SK-N-SH (cell line): ENCODE data around the gene MLLT3. TPM values are rescaled to one million over a fixed set of nuclear protein-coding genes. Genes with fewer than 3 reads are reported as not detected.

Source experiments
- CTCF ChIA-PET: fragments of 300-600, 350-600 bp; formaldehyde crosslinking; extraction: SDS; loops from one replicate; lab custom pipeline; 2021; lab: Yijun Ruan, JAX
- POLR2A ChIA-PET: fragments of 350-600 bp; sonication (Branson Sonifier 250); formaldehyde crosslinking; extraction: SDS; loops from one replicate; lab custom pipeline; 2020; ENCODE audit warnings: antibody characterized with exemption, inconsistent platforms; lab: Yijun Ruan, JAX
- DNase-seq: peaks from one replicate; pipeline ENCODE4 v3.0.0; 2012
- H2AFZ ChIP-seq: fragments of 200-600 bp; sonication (generic); 2 replicates; pipeline ENCODE4 v1.8.1; 2016; ENCODE audit warnings: antibody characterized with exemption, mild to moderate bottlenecking, low read depth
- H3F3A ChIP-seq: fragments of 200-600 bp; sonication (generic); replicated peaks from 2 replicates; pipeline ENCODE3; 2016; ENCODE audit warnings: antibody characterized with exemption, mild to moderate bottlenecking; ENCODE audit not compliant: insufficient read depth
- H3K27ac ChIP-seq, 2 experiments: fragments of 200-500 bp in 1 of 2; fragments of 200-600 bp in 1 of 2; sonication (Bioruptor generic) in 1 of 2; sonication (generic), shearing (Covaris generic) in 1 of 2; 2 replicates each; pipeline versions ENCODE4 v1.5.1 to v1.6.1; 2014 to 2016; ENCODE audit warnings: low read depth in 2 of 2, inconsistent platforms in 1 of 2, low read length in 1 of 2, mild to moderate bottlenecking in 1 of 2, mixed read lengths in 1 of 2
- H3K27me3 ChIP-seq: fragments of 200-600 bp; sonication (generic), shearing (Covaris generic); 2 replicates; pipeline ENCODE4 v1.6.1; 2016; ENCODE audit warnings: mixed run types; ENCODE audit not compliant: insufficient read depth
- H3K36me3 ChIP-seq, 2 experiments: fragments of 200-500 bp in 1 of 2; fragments of 200-600 bp in 1 of 2; sonication (Bioruptor generic) in 1 of 2; sonication (generic) in 1 of 2; replicated peaks in 1 of 2; 2 replicates each; pipeline versions ENCODE3 to v1.5.1; 2014 to 2016; ENCODE audit warnings: low read length in 1 of 2, mild to moderate bottlenecking in 1 of 2; ENCODE audit not compliant: insufficient read depth in 2 of 2, control insufficient read depth in 1 of 2
- H3K4me1 ChIP-seq, 2 experiments: fragments of 200-500 bp in 1 of 2; fragments of 200-600 bp in 1 of 2; sonication (Bioruptor generic) in 1 of 2; sonication (generic), shearing (Covaris generic) in 1 of 2; 2 replicates each; pipeline versions ENCODE4 v1.5.1 to v1.6.1; 2014 to 2016; ENCODE audit warnings: low read depth in 1 of 2, low read length in 1 of 2, mixed run types in 1 of 2; ENCODE audit not compliant: insufficient read depth in 2 of 2, control insufficient read depth in 1 of 2
- H3K4me2 ChIP-seq: fragments of 200-600 bp; sonication (generic), shearing (Covaris generic); 2 replicates; pipeline ENCODE4 v1.6.1; 2017; ENCODE audit warnings: mixed run types
- H3K4me3 ChIP-seq, 2 experiments: fragments of 200-500 bp in 1 of 2; fragments of 200-600 bp in 1 of 2; sonication (Bioruptor generic) in 1 of 2; sonication (generic), shearing (Covaris generic) in 1 of 2; 2 replicates each; pipeline versions ENCODE4 v1.5.1 to v1.8.1; 2014 to 2016; ENCODE audit warnings: low read depth in 2 of 2, inconsistent platforms in 1 of 2, low read length in 1 of 2, mild to moderate bottlenecking in 1 of 2, mixed read lengths in 1 of 2, moderate library complexity in 1 of 2
- H3K79me2 ChIP-seq: fragments of 200-600 bp; sonication (generic); 2 replicates; pipeline ENCODE4 v1.8.1; 2017; ENCODE audit warnings: mild to moderate bottlenecking; ENCODE audit not compliant: insufficient read depth
- H3K9ac ChIP-seq: fragments of 200-600 bp; sonication (generic); 2 replicates; pipeline ENCODE4 v1.6.1; 2017; ENCODE audit warnings: mixed run types
- H3K9me2 ChIP-seq: fragments of 200-600 bp; sonication (generic); 2 replicates; pipeline ENCODE4 v1.6.1; 2017; ENCODE audit warnings: mixed run types
- H3K9me3 ChIP-seq: fragments of 200-600 bp; sonication (generic); 2 replicates; pipeline ENCODE4 v1.6.1; 2017; ENCODE audit warnings: mixed run types, mild to moderate bottlenecking, moderate library complexity
- H4K20me1 ChIP-seq: fragments of 200-600 bp; sonication (generic); 2 replicates; pipeline ENCODE4 v1.6.1; 2017; ENCODE audit warnings: mild to moderate bottlenecking, mixed run types; ENCODE audit not compliant: insufficient read depth
- ELF1 ChIP-seq: IDR thresholded peaks from 2 replicates; pipeline ENCODE4 v1.4.0; 2012
- FOXM1 ChIP-seq: IDR thresholded peaks from 2 replicates; pipeline ENCODE4 v1.4.0; 2012; ENCODE audit warnings: low read depth, mild to moderate bottlenecking
- GABPA ChIP-seq: IDR thresholded peaks from 2 replicates; pipeline ENCODE4 v1.4.0; 2012; ENCODE audit warnings: low read depth, mild to moderate bottlenecking
- GATA2 ChIP-seq: sonication (generic); formaldehyde crosslinking; IDR thresholded peaks from 2 replicates; pipeline ENCODE4 v1.5.0; 2020; ENCODE audit warnings: mild to moderate bottlenecking, missing genetic modification reagents
- MAX ChIP-seq: IDR thresholded peaks from 2 replicates; pipeline ENCODE4 v1.4.0; 2012; ENCODE audit warnings: low read depth
- MEF2A ChIP-seq: IDR thresholded peaks from 2 replicates; pipeline ENCODE4 v1.4.0; 2012; ENCODE audit warnings: low read depth, borderline replicate concordance
- NFIC ChIP-seq: IDR thresholded peaks from 2 replicates; pipeline ENCODE4 v1.4.0; 2012; ENCODE audit warnings: borderline replicate concordance
- NRF1 ChIP-seq: IDR thresholded peaks from 2 replicates; pipeline ENCODE4 v1.6.1; 2012; ENCODE audit warnings: low read depth, mild to moderate bottlenecking, low read length
- PBX3 ChIP-seq: IDR thresholded peaks from 2 replicates; pipeline ENCODE4; 2012
- POLR2AphosphoS5 ChIP-seq: IDR thresholded peaks from 2 replicates; pipeline ENCODE4 v1.6.1; 2012; ENCODE audit warnings: low read depth, low read length
- RAD21 ChIP-seq: IDR thresholded peaks from 2 replicates; pipeline ENCODE4 v1.6.1; 2012; ENCODE audit warnings: mild to moderate bottlenecking, low read length
- RCOR1 ChIP-seq: fragments of 150-350 bp; IDR thresholded peaks from 2 replicates; pipeline ENCODE4 v1.6.1; 2017; ENCODE audit warnings: antibody characterized with exemption, low read length
- REST ChIP-seq: IDR thresholded peaks from 2 replicates; pipeline ENCODE4 v1.6.1; 2012; ENCODE audit warnings: mild to moderate bottlenecking, low read depth, low read length, moderate library complexity
- RXRA ChIP-seq: IDR thresholded peaks from 2 replicates; pipeline ENCODE4 v1.4.0; 2012; ENCODE audit warnings: low read depth, mild to moderate bottlenecking, borderline replicate concordance
- TAF1 ChIP-seq: IDR thresholded peaks from 2 replicates; pipeline ENCODE4 v1.6.1; 2012; ENCODE audit warnings: low read depth, mild to moderate bottlenecking, low read length, moderate library complexity, borderline replicate concordance
- TEAD4 ChIP-seq: IDR thresholded peaks from 2 replicates; pipeline ENCODE4 v1.4.0; 2012; ENCODE audit warnings: mild to moderate bottlenecking, borderline replicate concordance; ENCODE audit not compliant: insufficient read depth
- USF2 ChIP-seq: fragments of 150-350 bp; IDR thresholded peaks from 2 replicates; pipeline ENCODE4 v1.6.1; 2017; ENCODE audit warnings: antibody characterized with exemption, low read length, low read depth, borderline replicate concordance
- YY1 ChIP-seq: IDR thresholded peaks from 2 replicates; pipeline ENCODE4 v1.4.0; 2012; ENCODE audit warnings: low read depth, mild to moderate bottlenecking
- WGBS: methylation state at CpG from one replicate; pipeline ENCODE4 v1.1.6; 2017; ENCODE audit warnings: low lambda C conversion rate; 5-methylcytosine and 5-hydroxymethylcytosine counted together
- polyA plus RNA-seq, 3 experiments: library from polyadenylated mRNA; depleted of rRNA; stranded (reverse); fragments of >200 nt; gene quantifications; 2 replicates each; pipeline ENCODE4 v1.2.3, GENCODE V29; 2012

MLLT3 gene
- polyA plus RNA-seq, 1 of the 3 experiments (the other 2 are of a cell fraction) = 3.9 TPM

- H3K9me3 ChIP-seq = no peaks in the 10 kb centered on the region
- TF ChIP-seq NFIC = peak; percentile 9; the same call in 1 of the 2 replicates
- TF ChIP-seq RCOR1 = no peak
- TF ChIP-seq NRF1 = no peak
- H3K27ac ChIP-seq = no peak overlapping the region
- ChIA-PET CTCF (no interaction called here), POLR2A (no interaction called here)
- no peaks in the 10 kb centered on the region for H3K36me3 ChIP-seq
- no peak overlapping the region for H3K4me2 ChIP-seq
- H3K9ac ChIP-seq = no peak overlapping the region
- H3F3A ChIP-seq = no peaks in the 10 kb centered on the region
- H4K20me1 ChIP-seq = no peaks in the 10 kb centered on the region
- no peak overlapping the region for H3K4me3 ChIP-seq
- no peak overlapping the region for H2AFZ ChIP-seq
- H3K4me1 ChIP-seq = peaks cover 0 to 4% of the 10 kb centered on the region in 2 experiments; a peak in 1 of 4 replicates
- no peaks in the 10 kb centered on the region for H3K79me2 ChIP-seq
- WGBS = 97% methylated on average over 2 of the region's 2 CpGs
- no peaks in the 10 kb centered on the region for H3K27me3 ChIP-seq
- no peak for DNase-seq
- no peaks in the 10 kb centered on the region for H3K9me2 ChIP-seq
Observed at GRCh38 chr9:20472342-20473045, 149.8 kb downstream of the MLLT3 start.

GRCh38 chr9:20466328-20467008 is 155.8 kb downstream of the MLLT3 start:
- TF ChIP-seq REST = no peak
- no peak for TF ChIP-seq POLR2AphosphoS5
- TF ChIP-seq MAX = no peak
- TF ChIP-seq MEF2A = no peak
- TF ChIP-seq GABPA = no peak
- TF ChIP-seq ELF1 = no peak
- no peak for TF ChIP-seq FOXM1
- no peak for TF ChIP-seq GATA2 (CRISPR knock-in tag)
- no peak for TF ChIP-seq NFIC
- TF ChIP-seq YY1 = no peak
- no peak for TF ChIP-seq USF2
- no peak for TF ChIP-seq RAD21
- TF ChIP-seq RXRA = no peak
- TF ChIP-seq NRF1 = no peak
- TF ChIP-seq PBX3 = no peak
- no peak for TF ChIP-seq TAF1
- TF ChIP-seq TEAD4 = no peak
- Histone ChIP-seq H3F3A (no peaks in the 10 kb centered on the region), H4K20me1 (no peaks in the 10 kb centered on the region), H3K9me3 (no peaks in the 10 kb centered on the region), H3K9me2 (no peaks in the 10 kb centered on the region), H3K27ac (no peak overlapping the region), H2AFZ (no peak overlapping the region), H3K4me2 (no peak overlapping the region), H3K27me3 (no peaks in the 10 kb centered on the region), H3K36me3 (no peaks in the 10 kb centered on the region), H3K4me1 (no peaks in the 10 kb centered on the region; a peak in 1 of 4 replicates), H3K4me3 (no peak overlapping the region), H3K79me2 (no peaks in the 10 kb centered on the region), H3K9ac (no peak overlapping the region)
- ChIA-PET CTCF (interaction anchor here (0.7 kb wide), 1 partner anchor 30 kb away, joined by 3 read pairs; no protein-coding TSS in a partner anchor), POLR2A (no interaction called here)
- WGBS = 83% methylated on average over 1 of the region's 1 CpG
- no peak for DNase-seq
